GM12874 (cell line): Measurements from ENCODE around the gene BRD7.

Experiments used
- CTCF ChIP-seq: IDR thresholded peaks from 2 replicates; pipeline ENCODE4 v1.5.1; 2011; ENCODE audit warnings: low read depth, mild to moderate bottlenecking, control low read depth, low read length, moderate library complexity; ENCODE audit not compliant: insufficient read depth

BRD7 gene

GRCh38 chr16:50402298-50402895 lies 33.6 kb upstream of the BRD7 start:
- no peak for TF ChIP-seq CTCF

GRCh38 chr16:50401355-50401754 lies 32.6 kb upstream of the BRD7 start:
- TF ChIP-seq CTCF: no peak

DNA sequence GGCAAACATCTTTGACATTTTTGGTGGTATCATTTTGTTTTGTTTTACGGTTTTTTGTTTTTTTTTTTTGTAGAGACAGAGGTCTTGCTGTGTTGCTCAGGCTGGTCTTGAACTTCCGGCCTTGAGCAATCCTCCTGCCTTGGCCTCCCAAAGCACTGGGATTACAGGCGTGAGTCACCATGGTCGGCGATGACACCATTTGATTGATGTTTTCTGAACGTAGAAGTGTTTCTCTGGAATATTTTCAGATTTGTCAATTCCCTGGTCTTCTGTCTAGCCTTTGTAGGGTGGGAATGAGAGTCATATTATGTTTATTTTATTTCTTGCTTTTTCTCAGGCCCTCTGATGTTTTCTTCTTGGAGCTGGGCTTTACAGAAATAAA lies 32.2 kb upstream of the BRD7 start:
- TF ChIP-seq CTCF: no peak

- TF ChIP-seq CTCF: no peak
Observed at GRCh38 chr16:50400312-50400966, 31.7 kb upstream of the BRD7 start.

- TF ChIP-seq CTCF: no peak
Observed at GRCh38 chr16:50399411-50399810, 30.6 kb upstream of the BRD7 start.

GRCh38 chr16:50398336-50398735 lies 29.5 kb upstream of the BRD7 start:
- no peak for TF ChIP-seq CTCF

GRCh38 chr16:50396761-50397535 lies 28.2 kb upstream of the BRD7 start:
- no peak for TF ChIP-seq CTCF
